Subcutaneous adipose tissue (tissue), 4 donors: ENCODE measurements around the gene MEOX2. TPM values are rescaled to one million over a fixed set of nuclear protein-coding genes. Genes with fewer than 3 reads are reported as not detected.

Source experiments
- total RNA-seq, 4 donors: library from RNA; depleted of rRNA; stranded (reverse); fragments of >200 nt; gene quantifications; one replicate each; pipeline ENCODE4 v1.1.0, GENCODE V29; 2016
- TF ChIP-seq, protein P1 (sequence below): fragments of 450-650 bp; IDR thresholded peaks from one replicate; pipeline ENCODE4 v1.5.1; 2016; ENCODE audit warnings: low read depth, mild to moderate bottlenecking, control low read depth, antibody characterized with exemption, moderate library complexity

Gene MEOX2
- total RNA-seq, 4 donors from 2014 or later: 10.7 to 38.6 (median 23.1) TPM

DNA sequence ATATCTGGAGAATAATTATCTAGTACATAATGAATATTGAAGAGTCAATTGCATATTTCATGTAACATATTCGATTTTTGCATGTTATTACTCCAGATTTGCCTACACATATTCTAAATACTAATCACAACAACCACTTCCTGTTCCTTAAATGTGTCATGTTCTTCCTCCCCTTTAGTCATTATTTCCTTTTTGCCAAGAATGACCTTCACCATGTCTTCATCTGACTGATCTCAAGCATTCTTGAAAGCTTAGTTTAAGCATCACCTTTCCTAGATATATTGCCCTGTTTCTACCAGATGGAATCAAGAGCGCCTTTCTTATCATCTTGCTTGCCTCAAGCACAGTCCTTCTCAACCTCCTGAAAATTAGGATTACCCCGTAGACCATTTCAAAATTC, 23.5 kb upstream of the MEOX2 start:
- TF ChIP-seq, protein P1, sequence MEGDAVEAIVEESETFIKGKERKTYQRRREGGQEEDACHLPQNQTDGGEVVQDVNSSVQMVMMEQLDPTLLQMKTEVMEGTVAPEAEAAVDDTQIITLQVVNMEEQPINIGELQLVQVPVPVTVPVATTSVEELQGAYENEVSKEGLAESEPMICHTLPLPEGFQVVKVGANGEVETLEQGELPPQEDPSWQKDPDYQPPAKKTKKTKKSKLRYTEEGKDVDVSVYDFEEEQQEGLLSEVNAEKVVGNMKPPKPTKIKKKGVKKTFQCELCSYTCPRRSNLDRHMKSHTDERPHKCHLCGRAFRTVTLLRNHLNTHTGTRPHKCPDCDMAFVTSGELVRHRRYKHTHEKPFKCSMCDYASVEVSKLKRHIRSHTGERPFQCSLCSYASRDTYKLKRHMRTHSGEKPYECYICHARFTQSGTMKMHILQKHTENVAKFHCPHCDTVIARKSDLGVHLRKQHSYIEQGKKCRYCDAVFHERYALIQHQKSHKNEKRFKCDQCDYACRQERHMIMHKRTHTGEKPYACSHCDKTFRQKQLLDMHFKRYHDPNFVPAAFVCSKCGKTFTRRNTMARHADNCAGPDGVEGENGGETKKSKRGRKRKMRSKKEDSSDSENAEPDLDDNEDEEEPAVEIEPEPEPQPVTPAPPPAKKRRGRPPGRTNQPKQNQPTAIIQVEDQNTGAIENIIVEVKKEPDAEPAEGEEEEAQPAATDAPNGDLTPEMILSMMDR: no peak

DNA sequence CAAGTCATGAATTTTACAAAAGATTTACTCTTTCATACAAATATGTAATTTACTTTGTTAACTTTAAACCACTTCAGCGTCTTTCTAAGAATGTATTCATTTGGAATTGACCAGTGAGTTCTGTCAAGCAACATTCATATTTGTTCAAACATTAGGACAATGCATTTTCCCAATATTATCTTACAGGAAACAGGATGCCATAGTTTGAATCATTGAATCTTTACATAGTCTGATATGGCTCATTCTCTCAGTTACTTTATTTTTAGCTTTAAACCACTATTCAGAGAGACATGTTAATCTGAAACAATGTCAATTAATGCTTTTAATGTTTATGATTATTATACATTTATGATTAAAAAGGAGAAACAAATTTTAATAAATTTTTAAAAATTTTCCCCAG, 21.1 kb upstream of the MEOX2 start:
- TF ChIP-seq, protein P1: no peak

DNA sequence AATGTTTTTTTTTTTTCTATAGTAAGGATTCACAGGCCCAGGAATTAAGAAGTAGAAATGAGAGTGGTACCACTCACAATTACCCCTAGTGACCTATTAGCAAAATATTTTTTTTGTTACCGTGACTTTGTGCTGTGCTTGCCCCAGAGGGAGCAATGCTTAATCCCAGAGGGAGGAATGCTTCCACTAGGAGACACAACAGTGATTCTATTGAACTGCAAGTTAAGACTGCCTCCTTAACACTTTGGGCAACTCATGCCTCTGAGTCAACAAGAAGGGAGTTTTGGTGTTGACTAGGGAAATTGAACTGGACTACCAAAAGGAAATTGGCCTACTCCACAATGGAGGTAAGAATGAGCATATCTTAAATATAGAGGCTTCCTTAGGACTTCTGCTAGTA, 17.2 kb upstream of the MEOX2 start:
- TF ChIP-seq, protein P1: no peak

DNA sequence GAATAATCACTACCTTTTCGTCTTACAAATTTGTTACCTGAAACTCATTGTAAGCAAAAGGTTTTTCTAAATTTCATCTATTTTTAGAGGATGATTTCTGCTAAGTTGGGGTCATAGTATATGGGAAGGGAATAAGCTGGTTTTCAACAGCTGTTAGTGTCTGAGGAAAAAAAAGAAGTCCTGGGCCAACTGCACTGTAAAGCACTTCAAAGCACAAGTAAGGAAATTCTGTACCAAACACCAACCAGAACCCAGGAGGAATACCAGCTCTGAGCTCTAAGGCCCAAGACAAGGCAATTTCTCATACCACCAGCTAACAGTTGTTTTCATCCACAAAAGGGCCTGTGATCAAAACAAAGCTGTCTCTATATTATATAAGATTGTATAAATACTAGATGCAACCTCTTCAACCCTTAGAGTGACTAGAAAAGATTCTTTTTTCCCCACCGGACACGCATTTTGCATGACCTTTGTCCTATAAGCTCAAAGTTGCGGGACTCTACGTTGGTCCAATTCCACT, 6.1 kb upstream of the MEOX2 start:
- TF ChIP-seq, protein P1: no peak

DNA sequence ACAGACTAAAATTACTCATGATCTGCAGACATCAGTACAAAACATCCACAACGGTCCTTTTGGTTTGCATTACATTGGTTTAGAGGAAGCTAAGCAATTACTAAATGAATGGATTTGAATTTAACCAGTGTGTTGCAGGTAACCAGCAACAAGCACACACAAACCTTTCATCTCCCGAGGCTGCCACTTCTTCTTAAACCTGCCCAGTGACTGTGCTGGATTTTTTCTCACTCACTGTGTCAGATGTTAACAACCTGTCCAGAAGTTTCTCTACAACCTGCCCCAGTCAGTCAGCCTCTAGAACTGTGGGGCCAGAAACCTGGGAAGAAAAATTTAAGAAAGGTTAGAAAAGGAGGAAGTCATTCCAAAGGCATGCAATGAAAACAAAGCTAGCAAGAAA, 2.4 kb upstream of the MEOX2 start:
- TF ChIP-seq, protein P1: no peak

DNA sequence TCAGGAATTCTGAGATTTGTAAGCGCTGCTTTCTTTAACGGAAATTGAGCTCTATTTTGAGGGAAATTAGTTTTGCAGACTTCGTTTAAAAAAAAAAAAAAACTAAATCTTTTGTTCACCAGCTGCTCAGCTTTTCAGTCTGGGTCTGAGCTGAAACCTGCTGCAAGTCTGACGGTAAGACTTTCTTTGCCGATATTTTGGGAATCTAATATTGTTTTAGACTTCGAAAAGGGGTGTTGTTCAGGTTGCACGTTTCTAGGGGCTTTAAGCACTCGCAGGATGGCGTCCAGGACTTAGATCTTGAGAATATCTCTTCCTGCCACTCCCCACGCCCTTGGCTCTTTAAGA, 1.8 kb upstream of the MEOX2 start:
- TF ChIP-seq, protein P1: no peak

DNA sequence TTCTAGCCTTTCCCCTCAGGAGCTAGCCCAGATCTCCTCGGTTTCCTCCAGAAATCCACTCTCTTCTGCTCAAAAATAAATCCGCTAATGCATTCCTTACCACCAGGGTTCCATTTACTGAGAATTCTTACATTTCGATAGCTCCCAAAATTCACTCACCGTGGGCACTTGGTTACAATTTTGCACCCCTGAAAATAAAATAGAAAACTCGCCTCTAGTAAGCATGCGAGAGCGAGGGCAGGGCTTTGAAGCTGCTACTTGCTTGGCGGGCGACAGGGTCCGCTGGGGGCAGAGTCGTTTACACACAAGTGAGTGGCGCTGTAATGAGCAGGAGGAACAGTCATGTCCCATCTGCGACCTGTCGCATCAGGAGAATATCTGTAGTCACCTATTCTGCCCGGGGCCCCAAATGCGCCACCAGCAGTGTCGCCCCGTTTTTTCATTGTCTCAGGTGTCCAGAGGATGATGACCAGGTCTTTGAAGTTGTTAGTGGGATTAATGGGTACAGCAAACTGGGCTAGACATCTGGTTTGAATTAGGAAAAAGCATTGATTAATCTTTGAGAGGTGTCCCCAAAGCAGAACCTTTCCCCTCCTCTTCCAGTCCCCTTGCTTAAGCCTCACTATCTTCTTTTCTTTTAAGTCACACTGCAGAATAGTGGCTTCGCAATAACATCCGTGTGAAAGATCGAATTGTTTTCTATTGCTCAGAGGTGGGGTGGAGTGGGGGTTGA, 1.2 kb upstream of the MEOX2 start:
- TF ChIP-seq, protein P1: no peak
